Body of pancreas (tissue), 4 donors: ENCODE data around the gene PHLDB3.

Source experiments
- CTCF ChIP-seq, 7 experiments: fragments of 450-650 bp in 4 of 7; fragments of 200-600 bp in 3 of 7; sonication (generic) in 3 of 7; IDR thresholded peaks; one replicate each; pipeline ENCODE4 v1.5.1; 2016 to 2019; ENCODE audit warnings: antibody characterized with exemption in 7 of 7
- POLR2A ChIP-seq, 3 donors: fragments of 450-650 bp; IDR thresholded peaks; one replicate each; pipeline ENCODE4 v1.6.1; 2016; ENCODE audit warnings: antibody characterized with exemption in 3 of 3, mild to moderate bottlenecking in 2 of 3

- TF ChIP-seq CTCF (IDR thresholded peaks at IDR 0.05), result no peak
- TF ChIP-seq POLR2A (IDR thresholded peaks at IDR 0.05), result no peak
Observed at GRCh38 chr19:43546581-43546980, 42.0 kb upstream of the PHLDB3 start.
